ENCODE results near the gene BICDL1.

GRCh38 chr12:120066341-120066740 lies 77.3 kb downstream of the BICDL1 start:
- no peak for TF ChIP-seq GABPA (IDR thresholded peaks at IDR 0.05; ENCODE audit: low read depth)
- TF ChIP-seq CTCF (IDR thresholded peaks at IDR 0.05; ENCODE audit: insufficient read depth, low read length), result no peak
- TF ChIP-seq REST (IDR thresholded peaks at IDR 0.05; ENCODE audit: insufficient replicate concordance, low read depth), result no peak
